ENCODE measurements around the gene CCK. TPM values are rescaled to one million over a fixed set of nuclear protein-coding genes. Genes with fewer than 3 reads are reported as not detected.

Gene CCK
- total RNA-seq, 3 donors from 2014 or later = 0.98 to 11.1 TPM; not detected in 1

- peaks cover 8% of the 10 kb centered on the region for H3K9me3 ChIP-seq
- intact Hi-C loops (cut with DNase I, micrococcal nuclease) = no loop called here
- no peak overlapping the region for H3K4me3 ChIP-seq
- ATAC-seq (no peak), DNase-seq (no peak)
- H3K36me3 ChIP-seq (ENCODE audit: low read depth) = no peaks in the 10 kb centered on the region
- no peaks in the 10 kb centered on the region for H3K4me1 ChIP-seq (ENCODE audit: low read depth)
- TF ChIP-seq CTCF (IDR thresholded peaks at IDR 0.05) = no peak
Measured at GRCh38 chr3:42275217-42275616, 9.2 kb upstream of the CCK start.

- no peak for ATAC-seq
Measured at GRCh38 chr3:42274266-42274665, 8.3 kb upstream of the CCK start.

DNA sequence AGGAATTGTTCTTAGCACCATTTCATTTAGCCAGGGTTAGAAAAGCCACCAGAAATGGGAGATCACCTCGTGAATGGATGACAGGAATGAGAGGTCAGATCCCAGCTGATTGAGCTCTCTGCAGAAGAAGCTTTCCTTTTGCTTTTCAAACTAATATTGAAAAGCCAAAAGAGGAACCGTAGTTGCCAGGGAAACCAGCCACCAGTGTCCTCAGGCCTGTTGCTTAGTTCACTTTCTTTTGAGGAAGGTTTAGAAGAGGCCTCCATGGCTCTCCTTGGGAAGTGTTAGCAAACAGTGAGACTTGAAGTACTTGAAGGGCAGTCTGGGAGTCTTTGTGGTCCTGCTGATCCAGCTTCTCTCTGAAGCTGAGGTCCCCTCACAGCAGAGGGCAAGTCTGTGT is 7.4 kb upstream of the CCK start:
- intact Hi-C loops (cut with DNase I, micrococcal nuclease) = no loop called here
- H3K4me3 ChIP-seq = no peak overlapping the region
- H3K9me3 ChIP-seq = no peaks in the 10 kb centered on the region
- no peaks in the 10 kb centered on the region for H3K36me3 ChIP-seq (ENCODE audit: low read depth)
- no peaks in the 10 kb centered on the region for H3K4me1 ChIP-seq (ENCODE audit: low read depth)
- TF ChIP-seq CTCF (IDR thresholded peaks at IDR 0.05) = no peak
- DNase-seq = peak in 1 of 3 donors; percentile 10
- ATAC-seq = no peak

More at GRCh38 chr3:42274266-42274665, 8.3 kb upstream of the CCK start:
- Histone ChIP-seq H3K4me1 (ENCODE audit: low read depth) (no peaks in the 10 kb centered on the region), H3K4me3 (no peak overlapping the region), H3K9me3 (no peaks in the 10 kb centered on the region), H3K36me3 (ENCODE audit: low read depth) (no peaks in the 10 kb centered on the region)
- DNase-seq = no peak
- no peak for TF ChIP-seq CTCF (IDR thresholded peaks at IDR 0.05)
- intact Hi-C loops (cut with DNase I, micrococcal nuclease) = no loop called here

DNA sequence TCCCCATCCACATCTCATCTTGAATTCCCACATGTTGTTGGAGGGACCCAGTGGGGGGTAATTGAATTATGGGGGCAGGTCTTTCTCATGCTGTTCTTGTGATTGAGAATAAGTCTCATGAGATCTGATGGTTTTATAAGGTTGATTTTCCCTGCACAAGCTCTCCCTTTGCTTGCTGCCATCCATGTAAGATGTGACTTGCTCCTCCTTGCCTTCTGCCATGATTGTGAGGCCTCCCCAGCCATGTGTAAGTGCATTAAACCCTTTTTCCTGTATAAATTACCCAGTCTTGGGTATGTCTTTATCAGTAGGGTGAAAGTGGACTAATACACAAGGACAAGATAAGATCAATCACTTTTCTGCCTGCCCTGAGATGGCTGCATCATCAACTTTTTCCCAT is 5.8 kb upstream of the CCK start:
- DNase-seq (no peak), ATAC-seq (no peak)

DNA sequence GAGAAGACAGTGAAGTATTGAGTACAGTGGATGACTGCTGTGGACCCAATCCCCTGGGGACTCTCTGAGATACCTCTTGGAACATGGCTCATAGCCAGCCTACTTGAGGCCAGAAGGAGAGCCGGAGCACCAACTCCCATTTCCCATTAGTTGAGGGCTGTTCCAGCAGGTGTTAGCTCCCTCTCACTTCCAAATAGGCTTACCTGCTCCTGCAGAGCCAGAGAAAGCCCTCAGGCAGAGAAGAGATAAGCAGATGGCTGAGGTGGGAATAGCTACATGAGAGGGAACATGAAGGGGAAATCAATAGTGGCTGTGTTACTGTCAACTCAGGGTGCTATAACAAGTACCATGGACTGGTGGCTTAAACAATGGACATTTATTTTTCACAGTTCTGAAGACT is 4.6 kb upstream of the CCK start:
- DNase-seq = no peak
- Histone ChIP-seq H3K9me3 (no peaks in the 10 kb centered on the region), H3K4me3 (no peak overlapping the region), H3K36me3 (ENCODE audit: low read depth) (no peaks in the 10 kb centered on the region), H3K4me1 (ENCODE audit: low read depth) (no peaks in the 10 kb centered on the region)
- intact Hi-C loops (cut with DNase I, micrococcal nuclease) = no loop called here
- no peak for TF ChIP-seq CTCF (IDR thresholded peaks at IDR 0.05)
- ATAC-seq = no peak

More for the DNA sequence above, 5.8 kb upstream of the CCK start:
- H3K9me3 ChIP-seq = no peaks in the 10 kb centered on the region
- H3K4me3 ChIP-seq = no peak overlapping the region
- intact Hi-C loops (cut with DNase I, micrococcal nuclease) = no loop called here
- no peaks in the 10 kb centered on the region for H3K4me1 ChIP-seq (ENCODE audit: low read depth)
- H3K36me3 ChIP-seq (ENCODE audit: low read depth) = no peaks in the 10 kb centered on the region
- TF ChIP-seq CTCF (IDR thresholded peaks at IDR 0.05) = no peak

- ATAC-seq = no peak
- intact Hi-C loops (cut with DNase I, micrococcal nuclease) = no loop called here
- H3K36me3 ChIP-seq (ENCODE audit: low read depth) = no peaks in the 10 kb centered on the region
- H3K4me3 ChIP-seq = no peak overlapping the region
- H3K4me1 ChIP-seq (ENCODE audit: low read depth) = no peaks in the 10 kb centered on the region
- TF ChIP-seq CTCF (IDR thresholded peaks at IDR 0.05) = no peak
- no peaks in the 10 kb centered on the region for H3K9me3 ChIP-seq
- no peak for DNase-seq
Measured at GRCh38 chr3:42269647-42270046, 3.7 kb upstream of the CCK start.
